ENCODE results near the gene CD82.
"Not testable (repeated sequence)": the region's sequence is repeated elsewhere in the genome, so short reads cannot be mapped to it uniquely, and the experiment has no call there.

The CD82 gene

DNA sequence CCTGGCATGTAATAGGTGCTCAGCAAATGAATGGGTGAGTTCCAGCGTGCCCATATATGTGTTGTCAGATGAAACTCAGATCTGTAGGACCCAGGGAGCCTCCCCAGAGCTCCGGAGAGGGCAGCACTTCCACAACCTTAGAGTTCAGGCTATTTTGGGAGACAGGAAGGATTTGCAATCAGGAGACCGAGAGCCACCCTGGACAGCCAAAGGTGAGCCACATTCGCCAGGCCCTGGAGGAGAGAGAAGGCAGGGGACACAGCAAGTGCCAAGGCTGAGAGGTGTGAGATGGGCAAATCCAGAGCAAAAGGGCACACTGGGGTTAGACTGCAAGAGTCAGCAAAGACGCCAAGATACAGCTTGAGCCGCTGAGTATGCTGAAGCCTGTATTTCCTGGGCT is 66.4 kb downstream of the CD82 start:
- DNase-seq (ENCODE audit: low read depth), result no peak

DNA sequence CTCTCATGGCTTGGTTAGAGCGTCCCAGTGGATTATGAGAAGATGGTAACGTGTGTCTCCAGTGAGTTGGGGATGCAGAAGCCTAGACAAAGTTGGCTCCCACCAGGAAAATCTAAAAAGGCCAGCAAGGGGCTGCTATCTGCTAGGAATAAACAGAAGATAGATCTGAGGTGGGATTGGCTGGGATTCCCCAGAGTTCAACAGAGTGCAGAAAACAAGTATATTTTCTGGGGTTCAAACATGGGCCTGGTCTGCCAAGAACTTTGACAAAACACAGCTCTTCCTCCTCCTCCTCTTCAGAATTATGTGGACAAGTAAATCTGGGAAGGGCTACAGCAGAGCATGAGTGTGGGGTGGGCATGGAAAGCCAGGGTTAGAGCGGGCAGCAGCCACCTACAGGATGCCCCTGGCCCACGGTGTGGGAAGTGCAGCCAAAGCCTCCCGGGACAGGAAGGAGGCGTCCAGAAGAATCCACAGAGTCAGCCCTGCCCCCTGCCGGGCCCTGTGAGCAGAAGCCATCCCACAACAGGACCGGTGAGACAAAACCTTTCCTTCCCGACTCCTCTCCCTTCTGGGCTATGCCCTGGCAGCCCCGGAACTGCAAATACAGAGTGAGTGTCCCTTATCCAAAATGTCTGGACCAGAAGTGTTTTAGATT is 67.1 kb downstream of the CD82 start:
- no peak for DNase-seq (ENCODE audit: low read depth)

DNA sequence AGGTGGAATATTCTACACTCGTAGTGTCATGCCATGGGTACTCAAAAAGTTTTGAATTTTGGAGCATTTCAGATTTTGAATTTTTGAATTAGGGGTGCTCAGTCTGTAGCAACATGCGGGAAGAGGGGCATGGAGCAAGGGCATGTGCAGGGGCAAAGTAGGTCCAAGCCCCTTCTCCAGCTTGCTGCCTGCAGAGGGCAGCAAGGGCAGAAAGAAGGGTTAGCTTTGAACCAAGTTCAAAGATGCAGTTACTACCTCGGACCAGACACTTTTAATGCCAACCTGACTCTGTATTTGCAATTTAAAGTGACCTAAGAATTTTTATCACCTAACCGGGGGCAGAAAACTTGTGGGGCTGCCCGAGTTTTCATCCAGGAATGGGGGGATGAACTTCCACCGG is 68.2 kb downstream of the CD82 start:
- no peak for DNase-seq (ENCODE audit: low read depth)

DNA sequence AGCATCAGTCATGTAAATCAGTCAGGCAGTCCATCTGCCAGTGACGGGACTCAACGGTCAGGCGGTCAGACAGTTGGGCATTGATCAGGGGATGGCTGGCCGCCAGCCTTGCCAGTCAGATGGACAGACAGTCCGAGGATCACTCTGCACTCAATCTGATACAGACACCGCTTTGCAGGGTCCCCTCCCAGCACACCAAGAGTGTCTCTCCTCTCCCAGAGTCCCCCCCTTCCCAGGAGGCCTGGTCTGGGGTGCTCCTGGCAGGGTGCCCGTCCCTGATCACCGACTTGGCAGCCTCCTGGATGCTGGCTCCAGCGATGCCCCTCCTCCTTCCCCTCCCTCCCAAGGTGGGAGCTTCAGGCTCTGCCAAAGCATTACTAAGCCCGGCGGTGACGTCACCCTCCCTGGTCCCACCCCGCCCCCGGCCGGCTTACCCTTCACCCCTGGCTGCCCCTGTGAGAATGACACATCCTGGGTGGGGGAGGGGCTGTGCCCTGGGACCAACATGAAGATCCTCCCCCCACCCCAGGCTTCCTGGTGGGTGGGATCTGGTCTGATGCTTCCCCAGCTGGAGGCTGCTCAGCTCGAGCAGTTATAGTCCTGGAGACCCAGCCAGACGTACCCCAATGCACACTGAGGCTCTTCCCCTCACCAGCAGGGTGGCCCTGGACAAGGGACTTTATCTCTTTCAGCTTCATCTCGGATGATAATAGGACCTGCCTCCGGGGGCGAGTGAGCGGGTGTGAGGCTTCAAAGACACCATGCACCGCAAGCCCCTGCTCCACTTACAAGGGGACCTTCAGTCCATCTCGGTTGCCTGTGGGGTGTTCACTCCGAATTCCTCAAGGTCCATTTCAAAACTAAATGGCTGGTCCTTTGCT is 69.2 kb downstream of the CD82 start:
- no peak for DNase-seq (ENCODE audit: low read depth)

DNA sequence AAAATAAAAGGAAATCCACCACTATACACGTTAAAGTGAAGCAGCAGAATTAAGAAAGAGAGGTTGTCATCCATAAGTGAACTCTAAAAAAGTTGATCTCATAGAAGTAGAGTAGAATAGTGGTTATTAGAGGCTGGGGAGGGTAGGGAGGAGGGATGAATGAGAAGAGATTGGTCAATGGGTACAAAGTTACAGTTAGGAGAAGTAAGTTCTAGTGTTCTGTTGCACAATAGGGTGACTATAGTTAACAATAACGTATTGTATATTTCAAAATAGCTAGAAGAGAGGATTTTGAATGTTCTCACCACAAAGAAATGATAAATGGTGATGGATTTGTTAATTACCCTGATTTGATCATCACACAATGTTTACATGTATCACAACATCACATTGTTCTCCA is 72.0 kb downstream of the CD82 start:
- DNase-seq (ENCODE audit: low read depth), result no peak

DNA sequence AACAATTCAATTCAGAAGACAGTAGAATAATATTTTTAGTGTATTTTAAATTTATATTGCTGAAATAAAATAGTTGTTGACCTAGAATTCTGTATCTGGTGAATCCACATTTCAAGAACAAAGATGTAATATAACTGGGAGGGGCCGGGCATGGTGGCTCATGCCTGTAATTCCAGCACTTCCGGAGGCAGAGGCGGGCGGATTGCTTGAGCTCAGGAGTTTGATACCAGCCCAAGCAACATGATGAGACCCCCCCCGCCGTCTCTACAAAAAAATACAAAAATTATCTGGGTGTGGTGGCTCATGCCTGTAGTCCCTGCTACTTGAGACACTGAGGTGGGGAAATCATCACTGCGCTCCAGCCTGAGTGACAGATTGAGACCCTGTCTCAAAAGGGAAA is 72.6 kb downstream of the CD82 start:
- no peak for DNase-seq (ENCODE audit: low read depth)

DNA sequence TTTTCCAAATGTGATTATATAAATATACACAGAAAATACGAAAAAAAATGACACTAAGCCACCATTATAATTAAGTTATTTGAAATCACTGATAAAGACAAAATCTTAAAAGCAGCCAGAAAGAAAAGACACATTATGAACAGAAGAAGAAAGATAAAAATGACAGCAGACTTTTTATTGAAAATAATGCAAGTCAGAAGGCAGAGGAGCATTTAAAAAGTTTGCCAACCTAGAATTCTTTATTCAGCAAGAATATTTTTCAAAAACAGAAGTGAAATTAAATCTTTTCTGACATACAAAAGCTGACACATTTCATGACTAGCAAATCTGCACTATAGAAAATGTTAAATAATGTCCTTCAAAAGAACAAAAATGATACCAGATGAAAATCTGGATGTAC is 77.8 kb downstream of the CD82 start:
- no peak for DNase-seq (ENCODE audit: low read depth)

DNA sequence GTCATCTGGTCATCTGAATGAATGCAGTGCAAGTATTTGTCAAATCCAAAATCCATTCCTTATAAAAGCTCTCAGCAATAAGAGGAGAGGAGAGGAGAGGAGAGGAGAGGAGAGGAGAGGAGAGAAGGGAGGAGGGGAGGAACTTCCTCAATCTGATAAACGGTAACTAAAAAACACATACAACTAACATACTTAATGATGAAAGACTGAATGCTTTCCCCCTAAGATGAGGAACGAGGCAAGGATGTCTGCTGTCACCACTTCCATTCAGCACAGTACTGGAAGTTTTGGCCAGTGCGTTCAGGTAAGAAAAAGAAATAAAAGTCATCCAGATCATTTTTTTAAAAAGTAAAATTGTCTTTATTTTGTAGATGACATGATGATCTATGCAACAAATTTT is 80.4 kb downstream of the CD82 start:
- no peak for DNase-seq (ENCODE audit: low read depth)

DNA sequence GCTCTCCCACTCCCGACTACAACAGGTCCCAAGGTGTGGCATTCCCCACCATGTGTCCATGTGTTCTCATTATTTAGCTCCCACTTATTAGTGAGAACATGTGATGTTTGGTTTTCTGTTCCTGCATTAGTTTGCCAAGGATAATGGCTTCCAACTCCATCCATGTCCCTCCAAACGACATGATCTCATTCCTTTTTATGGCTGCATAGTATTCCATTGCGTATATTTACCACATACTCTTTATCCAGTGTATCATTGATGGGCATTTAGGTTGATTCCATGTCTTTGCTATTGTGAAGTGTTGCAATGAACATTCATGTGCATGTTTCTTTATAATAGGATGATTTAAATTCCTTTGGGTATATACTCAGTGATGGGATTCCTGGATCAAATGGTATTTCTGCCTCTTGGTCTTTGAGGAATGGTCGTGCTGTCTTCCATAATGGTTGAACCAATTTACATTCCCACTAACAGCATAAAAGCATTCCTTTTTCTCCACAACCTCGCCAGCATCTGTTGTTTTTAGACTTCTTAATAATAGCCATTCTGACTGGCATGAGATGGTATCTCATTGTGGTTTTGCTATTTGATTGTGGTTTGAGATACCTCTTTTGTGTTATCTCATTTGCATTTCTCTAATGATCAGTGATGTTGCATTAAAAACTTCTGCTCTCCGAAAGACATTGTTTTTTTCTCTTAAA is 81.9 kb downstream of the CD82 start:
- not testable (repeated sequence) for DNase-seq (ENCODE audit: low read depth)

DNA sequence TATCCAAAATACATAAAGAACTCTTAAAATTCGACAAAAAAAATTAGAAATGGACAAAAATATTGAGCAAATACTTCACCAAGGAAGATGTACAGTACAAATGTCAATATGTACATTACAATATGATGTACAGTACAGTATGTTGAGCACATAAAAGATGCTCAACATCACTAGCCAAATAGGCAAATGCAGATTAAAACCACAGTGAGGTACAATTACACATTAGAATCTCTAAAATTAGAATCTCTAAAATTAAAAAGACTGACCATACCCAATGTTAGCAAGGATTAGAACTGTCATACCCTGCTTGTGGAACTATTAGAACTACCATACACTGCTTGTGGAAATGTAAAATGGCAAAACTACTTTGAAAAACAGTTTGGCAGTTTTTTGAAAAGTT is 82.6 kb downstream of the CD82 start:
- no peak for DNase-seq (ENCODE audit: low read depth)

DNA sequence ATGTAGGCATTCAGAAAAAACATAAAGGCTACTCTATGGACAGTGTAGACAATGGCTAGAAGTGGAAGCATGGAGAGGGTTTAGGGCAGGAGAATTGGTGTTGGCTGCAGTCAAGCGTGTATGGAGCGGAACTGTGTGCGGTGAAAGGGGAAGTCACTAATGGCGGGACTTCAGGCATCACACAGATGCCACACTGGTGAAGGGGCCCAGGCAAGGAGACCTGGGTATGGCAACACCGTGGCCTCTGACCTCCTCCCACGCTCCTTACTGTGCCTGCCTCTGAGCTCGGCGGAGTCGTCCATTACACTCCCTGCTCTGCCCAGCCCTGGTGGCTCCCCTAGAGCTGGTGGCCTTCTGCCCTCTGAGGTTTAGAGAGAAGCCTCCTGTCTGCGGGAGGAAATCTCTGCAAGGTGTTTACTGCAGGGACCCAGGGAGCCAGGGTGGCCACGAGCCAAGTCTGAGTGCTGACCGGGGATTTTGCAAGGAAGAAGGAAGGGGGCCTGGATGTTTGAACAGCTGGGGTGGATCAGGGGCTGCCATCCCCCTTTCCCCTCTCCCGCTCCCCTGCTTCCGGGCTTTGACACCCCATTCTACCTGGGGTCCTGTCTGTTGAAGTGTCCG is 86.2 kb downstream of the CD82 start:
- no peak for DNase-seq (ENCODE audit: low read depth)

DNA sequence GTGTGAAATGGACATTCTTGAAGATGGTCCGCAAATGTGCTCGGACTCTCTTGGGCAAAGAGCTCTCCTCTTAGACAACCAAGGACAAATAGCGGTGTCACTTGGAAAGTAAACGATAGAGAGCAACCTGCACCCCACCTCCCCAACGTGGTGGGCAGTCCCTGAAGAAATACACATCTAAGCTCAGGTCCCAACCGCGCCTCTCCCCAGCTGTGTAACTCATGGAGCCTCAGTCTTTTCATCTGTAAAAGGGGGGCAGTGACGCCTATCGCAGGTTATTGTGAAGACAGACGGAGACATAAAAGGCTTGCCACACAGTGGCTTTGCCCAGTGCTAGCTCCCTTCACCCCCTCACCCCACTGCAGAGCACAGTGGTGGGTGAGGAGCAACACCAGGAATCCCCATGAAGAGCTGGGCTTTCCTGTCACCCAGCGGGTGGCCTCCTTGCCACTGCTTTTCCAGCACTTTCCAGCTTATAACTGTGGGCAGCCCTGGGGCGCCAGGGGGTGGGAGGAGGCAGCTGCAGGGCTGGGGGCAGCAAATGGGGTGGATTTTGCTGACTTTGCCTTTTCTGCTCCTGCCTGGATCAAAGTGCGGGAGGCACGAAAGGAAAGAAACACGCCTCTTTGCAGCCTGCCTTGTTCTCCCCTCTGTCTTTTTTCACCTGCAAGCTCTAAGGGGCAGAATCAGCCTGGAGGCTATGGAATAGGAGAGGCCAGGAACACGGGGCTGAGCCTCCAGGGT is 87.6 kb downstream of the CD82 start:
- DNase-seq (ENCODE audit: low read depth), result no peak

DNA sequence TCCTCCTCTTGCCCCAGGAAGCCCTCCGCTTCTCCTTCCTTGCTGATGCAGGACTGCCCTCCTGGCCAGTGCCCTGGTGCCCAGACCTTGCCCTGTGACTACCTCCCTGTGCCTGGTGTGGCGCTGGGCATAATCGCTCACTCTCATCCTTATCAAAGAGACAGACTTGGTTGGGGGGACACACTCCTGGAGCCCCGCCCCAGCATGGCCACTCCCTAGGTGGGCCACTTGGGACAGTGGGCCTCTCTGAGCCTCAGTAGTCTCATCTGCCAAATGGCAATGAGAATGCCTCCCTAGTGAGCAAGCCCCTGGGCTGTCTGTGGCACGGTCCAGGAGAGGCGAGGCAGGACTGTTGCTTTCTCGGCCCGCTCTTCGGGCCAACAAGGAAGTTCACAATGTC is 88.6 kb downstream of the CD82 start:
- DNase-seq (ENCODE audit: low read depth), result no peak

DNA sequence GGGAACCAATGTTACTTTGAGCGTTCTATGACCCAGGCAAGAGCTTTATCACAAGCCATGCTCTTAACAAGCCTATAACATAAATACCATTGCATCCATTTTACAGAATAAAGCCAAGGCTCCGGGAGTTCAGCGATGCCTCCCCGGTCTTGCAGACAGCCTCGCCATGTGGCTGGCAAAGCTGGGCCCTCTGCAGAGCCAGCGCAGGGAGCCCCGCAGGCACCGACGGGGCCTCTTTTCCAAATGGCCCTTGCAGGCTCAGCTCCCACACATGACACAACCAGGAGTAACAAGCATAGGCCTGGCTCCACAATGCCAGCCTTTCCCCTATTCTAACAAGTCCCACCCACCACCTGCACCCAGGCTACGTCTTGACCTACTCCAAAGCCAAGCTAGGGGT is 89.1 kb downstream of the CD82 start:
- DNase-seq (ENCODE audit: low read depth), result no peak

DNA sequence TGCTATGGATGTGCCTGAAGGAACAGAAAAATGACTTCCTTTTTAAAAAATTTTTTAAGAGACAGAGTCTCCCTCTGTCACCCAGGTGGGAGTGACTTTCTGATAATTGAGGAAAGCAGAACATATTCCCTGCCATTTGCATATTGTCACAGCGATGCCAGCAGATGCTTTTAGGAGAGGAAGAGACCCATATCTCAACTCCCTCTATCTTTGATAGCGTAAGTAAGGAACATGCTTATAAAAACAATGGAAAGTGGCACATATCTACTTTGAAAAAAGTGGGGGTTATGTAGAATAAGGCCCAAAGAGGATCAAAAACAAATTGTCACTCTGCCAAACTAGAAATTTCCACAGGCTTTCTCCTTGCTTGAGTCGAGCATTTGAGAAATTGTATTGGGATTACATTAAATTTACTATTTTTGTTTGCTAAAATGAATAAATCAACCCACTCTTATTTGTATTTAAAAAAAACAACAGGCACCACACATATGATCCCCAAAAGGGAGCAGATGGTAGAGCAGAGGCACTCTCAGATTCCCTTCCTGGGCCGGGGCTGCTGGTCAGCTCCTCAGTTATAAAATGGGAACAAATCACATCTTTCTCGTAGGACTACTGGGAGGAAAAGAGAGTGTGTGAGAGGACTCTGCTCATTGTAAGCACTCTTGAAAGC is 92.5 kb downstream of the CD82 start:
- DNase-seq (ENCODE audit: low read depth), result no peak

DNA sequence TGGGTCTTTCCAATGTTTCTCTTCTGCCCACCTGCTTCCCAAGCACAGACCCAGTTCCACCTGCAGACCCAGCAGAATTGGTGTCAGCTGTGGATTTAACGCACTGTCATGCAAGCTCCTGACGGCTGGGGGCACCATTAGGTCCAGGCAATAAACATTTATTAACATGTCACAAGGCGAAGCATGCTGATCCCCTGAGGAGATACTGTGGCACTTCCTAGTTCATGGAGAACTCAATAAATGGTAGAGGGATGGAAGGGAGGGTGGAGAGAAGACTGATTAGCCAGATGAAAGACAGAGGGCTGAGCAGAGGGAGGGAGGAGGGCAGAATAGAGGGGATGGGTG is 93.0 kb downstream of the CD82 start:
- no peak for DNase-seq (ENCODE audit: low read depth)

DNA sequence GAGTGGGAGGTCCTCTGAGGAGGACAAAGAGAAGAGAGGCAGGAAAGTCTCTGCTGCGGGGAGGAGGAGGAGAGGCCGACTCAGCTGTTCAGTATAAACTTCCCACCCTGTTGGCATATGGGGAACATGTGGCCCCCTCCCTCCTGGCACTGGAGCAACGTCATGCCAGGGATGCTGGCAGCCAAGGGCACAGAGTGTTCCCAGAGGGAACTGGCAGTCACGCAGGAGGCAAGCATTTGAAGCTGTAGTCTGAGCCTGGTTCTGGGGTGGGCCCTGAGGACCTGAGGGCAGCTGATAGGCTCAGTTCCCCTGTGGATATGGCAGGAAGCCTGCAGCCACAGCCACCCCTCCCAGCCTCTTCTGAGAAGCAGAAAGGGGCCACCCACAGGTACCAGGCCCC is 94.2 kb downstream of the CD82 start:
- DNase-seq (ENCODE audit: low read depth), result no peak

DNA sequence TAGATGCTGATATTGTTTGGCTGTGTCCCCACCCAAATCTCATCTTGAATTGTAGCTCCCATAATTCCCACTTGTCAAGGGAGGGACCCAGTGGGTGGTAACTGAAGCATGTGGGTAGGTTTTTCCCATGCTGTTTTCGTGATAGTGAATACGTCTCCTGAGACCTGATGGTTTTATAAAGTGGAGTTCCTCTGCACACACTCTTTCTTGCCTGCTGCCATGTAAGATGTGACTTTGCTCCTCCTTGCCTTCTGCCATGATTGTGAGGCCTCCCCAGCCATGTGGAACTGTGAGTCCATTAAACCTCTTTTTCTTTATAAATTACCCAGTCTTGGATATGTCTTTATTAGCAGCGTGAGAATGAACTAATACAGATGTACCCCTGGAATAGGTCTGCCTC is 95.1 kb downstream of the CD82 start:
- DNase-seq (ENCODE audit: low read depth), result not testable (repeated sequence)

DNA sequence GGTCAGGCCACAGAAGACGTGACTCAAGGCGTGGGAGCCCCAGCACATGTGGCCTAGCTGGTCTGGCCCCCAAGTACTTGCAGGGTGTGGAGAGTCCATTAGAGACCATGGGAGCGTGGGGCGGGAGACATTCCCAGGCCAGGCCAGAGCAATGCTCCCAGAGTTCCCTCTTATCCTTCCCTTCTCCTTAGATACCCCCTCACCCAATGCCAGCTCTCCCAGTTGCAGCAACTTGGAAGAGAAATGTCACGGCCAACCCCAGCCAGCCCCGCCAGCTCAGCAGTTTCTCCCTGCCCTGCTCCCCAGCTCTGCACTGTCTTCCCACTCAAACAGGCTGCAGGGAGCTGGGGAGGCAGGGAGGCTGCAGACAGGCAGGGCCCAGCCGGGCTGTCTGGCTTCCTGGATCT is 95.9 kb downstream of the CD82 start:
- no peak for DNase-seq (ENCODE audit: low read depth)
